Measurements from ENCODE around the gene FBXW12.

DNA sequence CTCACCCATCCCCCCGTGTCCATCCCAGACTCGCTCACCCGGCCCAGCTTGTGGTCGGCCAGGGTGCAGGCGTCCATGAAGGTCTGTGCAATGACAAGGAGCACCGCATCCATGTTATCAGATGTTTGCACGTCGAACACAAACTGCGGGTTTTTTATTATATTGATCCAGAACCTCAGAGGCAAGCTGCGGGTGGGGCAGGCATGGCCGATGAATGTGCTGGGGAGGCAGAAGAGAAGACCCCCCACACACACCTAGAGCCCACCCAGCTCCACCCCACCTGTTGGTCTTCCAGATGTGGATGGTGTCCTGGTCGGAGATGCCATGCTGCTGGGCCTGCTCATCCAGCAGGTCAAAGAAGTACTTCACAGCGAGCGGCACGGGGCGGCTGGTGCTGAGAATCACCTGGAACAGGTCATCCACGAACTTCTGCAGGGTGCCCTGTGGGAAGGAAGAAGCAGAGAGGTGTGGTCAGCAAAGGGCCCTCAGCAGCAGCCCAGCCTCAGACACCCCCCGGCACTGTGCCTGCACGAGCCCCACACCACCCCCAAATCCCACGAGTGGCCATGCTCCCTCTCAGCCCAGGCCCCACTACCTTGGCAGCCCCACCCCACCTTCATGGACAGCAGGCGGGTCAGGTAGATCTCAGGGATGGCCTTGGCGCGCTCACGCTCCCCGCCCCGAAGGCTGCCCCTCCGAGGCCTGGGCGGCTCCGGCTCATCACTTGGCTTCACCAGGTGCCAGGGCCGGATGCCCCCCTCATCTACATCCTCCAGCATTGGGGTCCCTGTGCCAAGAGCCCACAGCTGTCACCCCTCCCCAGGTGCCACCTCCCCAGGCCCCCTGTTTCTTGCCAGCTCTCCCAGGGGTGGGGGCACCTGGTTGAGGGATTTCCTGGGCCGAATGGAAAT, 37.5 kb downstream of the FBXW12 start:
- TF ChIP-seq, protein P1, sequence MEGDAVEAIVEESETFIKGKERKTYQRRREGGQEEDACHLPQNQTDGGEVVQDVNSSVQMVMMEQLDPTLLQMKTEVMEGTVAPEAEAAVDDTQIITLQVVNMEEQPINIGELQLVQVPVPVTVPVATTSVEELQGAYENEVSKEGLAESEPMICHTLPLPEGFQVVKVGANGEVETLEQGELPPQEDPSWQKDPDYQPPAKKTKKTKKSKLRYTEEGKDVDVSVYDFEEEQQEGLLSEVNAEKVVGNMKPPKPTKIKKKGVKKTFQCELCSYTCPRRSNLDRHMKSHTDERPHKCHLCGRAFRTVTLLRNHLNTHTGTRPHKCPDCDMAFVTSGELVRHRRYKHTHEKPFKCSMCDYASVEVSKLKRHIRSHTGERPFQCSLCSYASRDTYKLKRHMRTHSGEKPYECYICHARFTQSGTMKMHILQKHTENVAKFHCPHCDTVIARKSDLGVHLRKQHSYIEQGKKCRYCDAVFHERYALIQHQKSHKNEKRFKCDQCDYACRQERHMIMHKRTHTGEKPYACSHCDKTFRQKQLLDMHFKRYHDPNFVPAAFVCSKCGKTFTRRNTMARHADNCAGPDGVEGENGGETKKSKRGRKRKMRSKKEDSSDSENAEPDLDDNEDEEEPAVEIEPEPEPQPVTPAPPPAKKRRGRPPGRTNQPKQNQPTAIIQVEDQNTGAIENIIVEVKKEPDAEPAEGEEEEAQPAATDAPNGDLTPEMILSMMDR (IDR thresholded peaks at IDR 0.05; ENCODE audit: control extremely low read depth in 1 of 3, insufficient read depth in 1 of 3, low read depth in 1 of 3, low read length in 3 of 3) = no peak
- TF ChIP-seq MAFK (IDR thresholded peaks at IDR 0.05; ENCODE audit: low read depth, low read length) (no peak), HDAC6 (IDR thresholded peaks at IDR 0.05; ENCODE audit: low read depth, low read length) (no peak), CBX5 (IDR thresholded peaks at IDR 0.05; ENCODE audit: low read depth, low read length) (no peak), YY1 (IDR thresholded peaks at IDR 0.05; ENCODE audit: low read depth, low read length) (no peak), TCF12 (IDR thresholded peaks at IDR 0.05; ENCODE audit: low read depth, low read length) (no peak), SP1 (IDR thresholded peaks at IDR 0.05; ENCODE audit: low read depth, low read length) (no peak), POLR2A (IDR thresholded peaks at IDR 0.05; ENCODE audit: control extremely low read depth in 1 of 2, low read depth in 2 of 2, low read length in 2 of 2) (no peak), SIRT6 (IDR thresholded peaks at IDR 0.05; ENCODE audit: low read length) (no peak), EP300 (IDR thresholded peaks at IDR 0.05; ENCODE audit: borderline replicate concordance in 1 of 2, low read depth in 2 of 2, low read length in 2 of 2) (no peak), GABPA (IDR thresholded peaks at IDR 0.05; ENCODE audit: borderline replicate concordance, insufficient read depth, low read length) (no peak), BACH1 (IDR thresholded peaks at IDR 0.05; ENCODE audit: low read length) (no peak)
- TF ChIP-seq, protein P2, sequence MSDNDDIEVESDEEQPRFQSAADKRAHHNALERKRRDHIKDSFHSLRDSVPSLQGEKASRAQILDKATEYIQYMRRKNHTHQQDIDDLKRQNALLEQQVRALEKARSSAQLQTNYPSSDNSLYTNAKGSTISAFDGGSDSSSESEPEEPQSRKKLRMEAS (IDR thresholded peaks at IDR 0.05) = no peak

Data from H1 (cell line).